ENCODE measurements around the gene GLIS2. TPM values are rescaled to one million over a fixed set of nuclear protein-coding genes. Genes with fewer than 3 reads are reported as not detected.
A peak's percentile ranks its signal among the peaks of the same experiment; 100 is the strongest.

Gene GLIS2
- total RNA-seq, 1 donor from 2014 or later = 8.9 TPM

DNA sequence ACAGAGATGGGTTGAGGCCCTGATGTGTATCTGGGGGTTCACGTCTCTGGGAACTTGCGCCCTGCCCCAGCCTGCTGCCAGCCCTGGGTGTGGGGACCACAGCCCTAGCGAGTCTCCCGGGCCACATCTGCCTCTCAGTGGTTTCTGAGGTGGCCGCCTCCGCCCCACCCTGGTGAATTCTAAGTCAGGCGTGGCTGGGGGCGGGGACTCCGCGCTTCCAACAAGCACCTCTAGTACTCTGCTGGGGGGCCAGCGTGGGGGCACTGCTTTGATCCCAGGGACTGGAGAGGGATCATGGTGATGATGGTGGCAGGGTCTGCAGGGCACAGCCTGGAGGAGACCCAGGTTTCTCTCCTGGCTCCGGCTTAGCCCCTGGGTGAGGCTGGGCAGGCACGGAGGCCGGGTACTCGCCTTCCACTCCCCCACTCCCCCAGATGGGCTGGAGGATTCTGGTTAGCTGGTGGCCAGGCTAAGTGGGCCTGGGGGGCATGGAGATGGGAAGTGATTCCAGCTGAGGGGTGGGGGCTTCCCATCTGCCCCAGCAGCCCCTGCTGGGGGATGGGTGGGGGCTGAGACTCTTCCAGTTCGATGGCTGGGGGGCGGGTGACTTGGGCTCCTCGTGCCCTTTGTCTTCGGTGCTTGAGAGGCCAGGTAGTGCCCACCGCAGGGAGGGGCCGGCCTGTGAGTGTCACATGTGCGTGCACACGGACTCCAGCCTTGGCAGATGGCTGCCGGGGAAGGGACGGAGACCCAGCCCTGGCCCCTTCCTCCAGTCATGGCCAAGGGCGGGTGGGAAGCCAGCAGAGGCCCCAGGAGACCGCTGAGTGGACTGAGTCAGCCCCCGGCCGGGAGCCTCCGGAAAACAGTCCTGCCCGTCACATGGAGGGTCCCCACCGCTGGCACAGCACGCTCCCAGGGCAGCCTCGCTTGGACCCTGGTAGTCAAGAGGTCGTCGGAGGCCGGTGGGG, 3.9 kb downstream of the GLIS2 start:
- no peak for DNase-seq (ENCODE audit: low spot score)

DNA sequence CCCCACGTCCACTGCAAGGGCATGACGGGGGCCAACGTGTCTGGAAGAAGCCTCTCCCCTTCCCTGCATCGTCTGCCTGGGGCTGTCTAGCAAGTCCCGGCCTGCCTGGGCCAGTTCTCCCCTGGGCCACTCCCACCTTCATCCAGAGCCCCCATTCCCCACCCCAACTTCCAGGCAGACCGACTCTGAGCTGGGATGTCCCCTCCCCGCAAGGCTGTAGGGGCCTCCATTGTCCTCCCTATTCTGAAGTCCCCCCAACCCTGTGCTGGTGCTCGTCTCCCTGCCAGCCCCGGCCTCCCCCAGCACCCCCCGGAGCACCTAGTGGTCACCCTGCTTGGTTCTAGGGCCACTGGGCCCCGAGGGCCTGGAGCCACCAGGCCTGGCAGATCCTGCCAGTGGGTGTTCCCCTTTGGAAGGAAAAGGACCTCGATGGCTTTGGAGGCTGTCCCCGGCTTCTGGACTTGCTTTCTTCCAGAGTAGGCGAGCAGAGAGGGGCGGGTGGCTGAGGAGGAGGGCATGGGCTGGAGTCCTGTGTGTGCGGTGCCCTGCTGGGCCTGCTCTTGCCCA, 4.8 kb downstream of the GLIS2 start:
- DNase-seq (ENCODE audit: low spot score) = no peak

DNA sequence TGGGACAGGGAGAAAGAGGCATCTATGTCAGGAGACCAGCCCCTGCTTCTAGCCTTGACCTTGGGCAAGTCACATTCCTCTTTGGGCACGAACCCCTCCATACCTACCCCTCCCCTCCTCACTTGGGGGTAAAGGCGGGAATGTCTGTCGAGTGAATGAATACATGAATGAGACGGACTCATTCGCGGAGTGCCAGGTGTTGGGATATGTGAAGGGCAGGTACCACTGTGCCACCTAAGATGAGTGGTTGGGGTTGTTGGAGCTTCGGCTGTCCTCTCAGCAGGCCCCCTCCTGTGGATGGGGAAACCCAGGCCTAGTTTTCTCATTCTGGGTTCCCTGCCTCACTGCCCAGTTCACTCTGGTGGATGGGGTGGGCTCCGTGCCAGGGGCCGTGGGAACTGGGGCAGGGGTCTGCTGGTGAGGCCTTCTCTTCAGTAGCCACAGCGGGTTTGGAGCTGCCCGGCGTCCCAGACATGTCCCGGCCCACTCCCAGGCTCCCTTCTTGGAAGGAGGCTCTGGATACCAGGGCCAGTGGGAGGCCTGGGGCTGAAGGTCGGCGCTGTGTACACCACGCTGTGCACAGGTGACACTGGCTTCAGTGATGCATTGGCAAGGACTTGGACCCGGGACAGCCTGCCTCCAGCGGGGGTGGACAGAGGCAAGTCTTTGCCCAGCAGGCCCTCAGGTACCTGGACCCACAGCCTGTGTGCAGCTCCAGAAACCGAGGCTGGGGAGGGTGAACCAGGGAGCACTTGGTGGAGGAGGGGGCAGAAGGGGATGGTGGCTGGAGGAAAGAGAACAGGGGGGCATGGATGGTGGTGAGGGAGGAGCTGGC, 5.6 kb downstream of the GLIS2 start:
- no peak for DNase-seq (ENCODE audit: low spot score)

DNA sequence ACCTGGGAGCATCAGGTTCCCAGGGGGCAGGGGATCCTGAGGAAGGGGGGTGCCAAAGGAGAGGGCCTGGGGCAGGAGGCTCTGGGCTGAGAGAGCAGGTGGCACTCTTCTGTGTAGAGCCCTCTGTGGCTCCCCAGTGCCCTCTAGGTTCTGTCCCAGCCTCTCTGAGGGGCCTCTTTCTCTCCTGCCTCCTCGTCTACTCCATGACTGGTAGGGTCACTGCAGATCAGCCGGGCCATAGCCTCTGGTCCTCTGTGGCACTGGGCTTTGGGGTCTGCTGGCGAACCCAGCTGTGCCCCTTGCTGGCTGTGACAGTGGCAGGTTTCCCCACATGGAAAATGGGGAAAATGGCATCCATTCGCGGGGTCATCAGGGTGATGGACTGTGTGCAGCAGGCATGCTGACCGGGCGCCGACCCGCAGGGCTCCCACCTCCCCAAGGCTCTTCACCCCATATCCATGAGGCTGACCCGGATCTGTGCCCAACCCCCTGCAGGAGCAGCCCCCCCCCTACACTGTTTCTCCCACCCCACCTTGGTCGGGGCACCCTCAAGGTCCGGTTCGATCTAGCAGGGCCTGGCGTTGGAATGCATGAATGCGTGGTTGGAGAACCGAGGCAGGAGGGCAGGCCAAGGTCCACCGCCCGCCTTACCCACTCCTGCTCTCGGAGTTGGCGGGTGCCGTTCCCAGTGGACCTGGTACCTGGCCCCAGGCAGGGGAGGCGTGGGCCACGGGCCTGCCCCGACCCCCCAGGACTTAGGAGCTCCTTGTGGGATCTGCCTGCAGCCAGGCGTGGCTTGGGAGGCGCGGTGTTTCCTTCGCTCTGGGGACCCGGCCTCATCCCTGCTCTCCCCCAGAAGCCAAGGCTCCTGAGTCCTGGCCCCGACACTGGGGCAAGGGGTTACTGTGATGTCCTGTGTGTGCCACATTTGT, 6.5 kb downstream of the GLIS2 start:
- no peak for DNase-seq (ENCODE audit: low spot score)

DNA sequence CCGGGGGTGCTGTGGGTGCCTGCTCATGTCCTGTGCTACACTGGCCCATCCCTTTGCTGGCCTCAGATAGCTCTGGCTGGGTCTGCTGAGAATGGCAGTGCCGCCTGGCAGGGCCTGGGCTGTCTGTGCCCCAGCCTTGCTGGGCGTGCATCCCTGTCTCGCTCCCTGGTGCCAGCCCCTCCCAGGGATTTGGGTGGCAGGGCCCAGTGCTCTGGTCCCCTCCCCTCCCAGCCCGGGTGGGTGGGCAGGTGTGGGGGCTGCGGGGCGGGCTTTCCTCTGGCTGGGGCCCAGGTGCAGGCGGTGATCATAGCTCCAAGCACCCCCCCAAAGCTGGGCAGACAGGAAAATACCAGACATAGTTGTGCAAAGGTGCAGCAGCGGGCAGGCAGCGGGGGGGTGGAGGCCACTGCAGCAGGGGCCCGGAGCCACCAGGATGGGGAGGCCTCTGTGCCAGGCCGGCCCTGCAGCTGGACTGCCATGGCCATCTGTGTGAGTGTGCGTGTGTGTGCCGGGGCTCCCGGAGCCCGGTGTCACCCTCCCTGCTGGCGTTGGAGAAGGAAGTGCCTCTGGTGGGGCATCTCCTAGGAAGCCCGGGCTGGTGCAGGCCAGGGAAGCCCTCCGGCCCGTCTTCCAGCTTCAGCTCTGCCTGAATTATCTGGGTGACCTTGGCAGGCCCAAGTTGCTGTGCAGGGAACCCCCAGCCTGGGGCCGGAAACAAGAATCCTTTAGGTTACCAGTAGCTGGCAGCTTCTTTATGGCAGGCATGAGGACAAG, 7.4 kb downstream of the GLIS2 start:
- no peak for DNase-seq (ENCODE audit: low spot score)

DNA sequence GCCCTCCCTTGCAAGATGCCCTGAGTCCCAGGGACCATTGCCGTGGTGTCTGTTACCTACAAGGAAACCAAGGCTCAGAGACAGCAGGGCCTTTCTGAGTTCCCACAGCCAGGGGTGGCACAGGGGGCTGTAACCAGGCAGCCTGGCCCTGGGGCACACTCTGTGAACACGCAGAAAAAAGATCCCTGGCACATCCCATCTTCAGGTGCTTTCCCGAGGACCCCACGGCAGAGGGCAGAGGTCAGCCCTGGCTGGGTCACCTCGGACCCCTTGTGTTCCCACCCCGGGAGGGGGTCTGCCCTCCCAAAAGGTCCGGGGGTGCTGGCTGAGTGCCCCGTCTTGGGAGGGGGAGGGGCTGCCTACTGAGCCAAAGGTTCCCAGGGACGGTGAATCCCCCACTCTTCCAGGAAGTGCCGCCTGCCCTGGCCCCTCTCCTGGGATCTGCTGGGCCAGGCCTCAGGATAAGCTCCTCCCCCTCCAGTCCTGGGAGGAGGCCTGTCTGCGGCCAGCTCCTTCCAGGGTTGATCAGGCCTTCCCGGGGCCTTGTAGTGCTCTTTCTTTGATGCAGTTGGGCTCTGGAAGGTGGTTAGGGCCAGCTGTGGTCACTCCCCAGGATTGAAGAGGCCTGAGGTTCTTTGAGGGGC, 8.1 kb downstream of the GLIS2 start:
- peak; percentile 90 for DNase-seq (ENCODE audit: low spot score)

DNA sequence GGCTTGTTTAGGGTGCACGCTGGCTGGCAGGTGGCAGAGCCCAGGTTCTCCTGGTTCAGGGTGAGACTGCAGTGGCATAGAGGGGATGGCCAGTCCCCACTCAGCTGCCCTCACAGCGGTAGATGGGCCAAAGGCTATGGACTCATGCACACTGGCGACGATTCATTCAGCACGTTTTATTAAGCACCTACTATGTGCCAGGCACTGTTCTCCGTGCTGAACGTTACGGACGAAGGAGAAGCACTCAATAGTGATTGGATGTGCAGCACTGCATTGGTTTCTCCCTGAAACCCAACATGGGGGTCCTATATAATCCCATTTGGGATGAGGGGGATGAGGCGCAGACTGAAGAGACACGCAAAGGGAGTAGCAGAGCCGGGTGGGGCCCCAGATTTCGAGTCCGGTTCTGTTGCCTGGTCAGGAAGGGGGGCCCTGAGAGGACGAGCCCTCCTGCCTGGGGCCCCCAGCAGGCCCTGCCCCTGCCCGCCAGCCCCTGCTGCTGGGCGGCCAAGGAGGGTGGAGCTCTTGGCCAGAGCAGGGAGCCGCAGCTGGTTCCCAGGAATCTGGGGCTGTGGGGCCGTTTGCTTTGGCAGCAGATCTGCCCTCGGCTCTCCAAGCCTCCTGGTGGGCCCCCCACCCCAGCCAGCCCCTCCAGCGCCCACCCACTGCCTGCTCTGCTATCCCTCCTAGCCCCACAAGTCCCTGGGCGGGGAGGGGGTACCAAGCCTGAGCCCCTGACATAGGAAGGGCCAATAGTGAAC, 8.8 kb downstream of the GLIS2 start:
- peak; percentile 81 for DNase-seq (ENCODE audit: low spot score)

DNA sequence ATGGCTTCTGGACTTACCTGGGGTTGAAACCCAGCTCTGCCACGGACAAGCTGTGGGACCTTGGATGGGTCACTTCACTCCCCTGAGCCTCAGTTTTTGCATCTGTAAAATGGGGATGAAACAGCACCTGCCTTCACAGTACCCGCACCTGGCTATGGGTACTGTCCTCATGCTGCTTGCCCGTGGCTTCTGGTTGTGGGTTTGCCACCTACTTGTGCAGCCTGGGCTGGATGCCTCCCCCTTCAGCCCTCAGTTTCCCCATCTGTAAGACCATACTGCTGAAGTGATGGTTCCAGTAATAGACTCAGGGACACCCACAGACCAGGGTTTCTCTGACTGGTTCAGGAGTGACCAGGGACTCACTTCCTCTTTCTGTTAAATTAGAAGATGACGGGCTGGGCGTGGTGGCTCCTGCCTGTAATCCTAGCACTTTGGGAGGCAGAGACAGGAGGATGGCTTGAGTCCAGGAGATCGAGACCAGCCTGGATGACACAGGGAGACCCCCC, 9.4 kb downstream of the GLIS2 start:
- DNase-seq (ENCODE audit: low spot score) = no peak

DNA sequence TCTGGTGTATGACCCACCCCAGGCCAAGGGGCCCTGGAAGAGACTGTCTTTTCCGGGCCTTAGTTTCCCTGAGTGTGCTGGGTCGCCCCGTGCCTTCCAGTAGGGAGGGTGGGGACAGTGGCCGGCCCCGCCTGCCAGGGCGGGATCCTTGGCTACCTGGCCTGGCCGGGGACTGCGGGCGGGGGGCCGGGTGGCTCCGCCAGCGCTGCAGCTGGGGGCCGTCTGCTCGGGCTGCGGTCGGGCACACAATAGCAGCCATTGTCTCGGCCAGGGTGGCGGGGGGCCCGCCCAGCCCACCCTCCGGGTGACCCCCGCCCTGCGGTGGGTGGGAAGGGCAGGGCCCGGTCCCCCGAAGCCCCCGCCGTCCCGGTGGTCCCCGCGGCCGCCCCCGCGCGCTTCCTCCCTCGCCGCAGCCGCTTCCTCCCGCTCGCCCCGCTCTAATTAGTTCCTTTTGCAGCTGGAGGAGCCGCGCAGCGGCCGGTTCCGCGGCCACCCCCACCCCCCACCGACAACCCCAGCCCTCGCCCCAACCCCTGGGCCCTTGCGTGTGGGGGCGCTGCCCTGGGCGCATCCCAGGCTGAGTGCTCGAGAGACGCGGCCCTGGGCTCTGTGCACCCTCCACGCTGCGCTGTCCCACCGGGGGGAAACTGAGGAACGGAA, 11.6 kb downstream of the GLIS2 start:
- no peak for DNase-seq (ENCODE audit: low spot score)

DNA sequence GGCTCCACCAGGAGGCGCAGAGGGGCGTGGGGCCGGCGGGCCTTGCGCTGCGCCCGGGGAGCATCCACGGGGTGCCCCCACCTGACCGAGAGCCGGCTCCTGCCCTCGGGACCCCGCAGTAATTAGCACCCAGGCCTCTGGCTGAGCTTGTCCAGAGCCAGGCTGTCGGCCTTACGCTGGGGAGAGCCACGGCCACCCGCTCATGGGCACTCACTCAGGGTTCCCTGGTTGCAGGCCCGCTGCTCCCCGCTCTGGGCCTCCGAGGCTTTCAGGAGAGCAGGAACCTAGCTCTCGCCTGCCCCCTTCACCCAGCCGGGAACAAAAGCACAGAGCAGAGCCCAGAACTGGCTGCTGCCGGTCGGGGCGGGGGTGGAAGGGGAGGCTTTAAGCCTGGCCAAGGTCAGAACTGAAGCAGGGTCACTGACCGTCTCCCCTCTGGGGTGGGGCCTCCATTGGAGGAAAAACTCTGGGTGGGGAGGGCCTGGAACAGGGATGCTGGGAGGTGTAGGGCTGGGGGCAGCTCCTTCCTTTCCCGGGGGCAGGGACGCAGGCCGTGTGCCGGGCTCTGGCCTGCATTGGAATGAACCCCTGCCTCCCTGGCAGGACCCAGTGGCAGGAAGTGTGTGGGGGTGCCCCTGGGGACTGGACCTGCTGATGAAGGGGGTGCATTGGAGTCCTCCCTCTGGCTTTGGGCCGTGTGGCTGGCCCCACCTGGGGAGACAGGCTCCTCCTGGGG, 12.3 kb downstream of the GLIS2 start:
- peak; percentile 92 for DNase-seq (ENCODE audit: low spot score)

DNA sequence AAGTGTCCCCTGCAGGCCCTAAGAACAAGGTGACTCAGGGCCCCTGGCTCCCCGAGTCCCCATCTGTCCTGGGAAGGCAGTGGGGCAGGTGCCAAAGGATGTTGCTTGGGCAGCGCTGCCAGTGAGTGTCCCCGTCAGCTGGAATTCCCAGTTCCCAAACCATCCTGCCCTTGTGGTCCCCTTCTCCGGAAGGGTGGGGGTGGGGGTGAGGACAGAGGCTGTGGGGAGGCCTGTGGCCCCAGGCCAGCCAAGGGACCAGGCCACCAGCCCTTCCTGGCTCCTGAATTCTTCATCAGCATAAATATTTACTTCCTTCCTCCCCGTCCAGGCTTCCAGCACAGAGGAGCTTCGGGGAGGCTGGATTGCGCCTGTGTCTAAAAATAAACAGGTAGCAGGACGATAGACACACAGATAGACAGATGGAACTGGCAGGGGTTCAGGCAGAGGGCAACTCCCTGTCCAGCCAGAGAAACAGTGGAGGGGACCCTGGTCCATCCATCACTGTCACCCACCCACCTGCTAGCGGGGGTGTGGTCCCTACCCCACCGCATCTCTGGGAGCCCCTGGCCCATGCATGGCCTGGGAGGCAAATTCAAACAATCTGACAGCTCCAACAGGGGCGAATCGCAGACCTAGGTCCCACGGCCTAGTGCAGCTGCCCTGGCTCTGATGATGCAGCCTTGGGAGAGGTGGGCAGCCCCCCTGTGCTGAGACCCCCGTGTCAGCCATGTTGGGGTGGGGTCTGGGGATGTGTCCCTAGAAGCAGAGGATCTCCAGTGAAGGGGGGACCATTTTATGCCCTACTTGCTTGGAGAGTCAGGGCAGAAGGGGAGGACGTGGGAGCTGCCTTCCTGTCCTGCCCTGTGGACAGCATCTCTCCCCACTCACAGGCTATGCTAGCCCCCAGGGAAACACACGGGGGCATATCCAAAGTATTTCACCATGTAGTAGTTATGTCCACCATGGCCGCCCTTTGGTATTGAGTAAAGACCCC, 13.2 kb downstream of the GLIS2 start:
- DNase-seq (ENCODE audit: low spot score) = no peak

DNA sequence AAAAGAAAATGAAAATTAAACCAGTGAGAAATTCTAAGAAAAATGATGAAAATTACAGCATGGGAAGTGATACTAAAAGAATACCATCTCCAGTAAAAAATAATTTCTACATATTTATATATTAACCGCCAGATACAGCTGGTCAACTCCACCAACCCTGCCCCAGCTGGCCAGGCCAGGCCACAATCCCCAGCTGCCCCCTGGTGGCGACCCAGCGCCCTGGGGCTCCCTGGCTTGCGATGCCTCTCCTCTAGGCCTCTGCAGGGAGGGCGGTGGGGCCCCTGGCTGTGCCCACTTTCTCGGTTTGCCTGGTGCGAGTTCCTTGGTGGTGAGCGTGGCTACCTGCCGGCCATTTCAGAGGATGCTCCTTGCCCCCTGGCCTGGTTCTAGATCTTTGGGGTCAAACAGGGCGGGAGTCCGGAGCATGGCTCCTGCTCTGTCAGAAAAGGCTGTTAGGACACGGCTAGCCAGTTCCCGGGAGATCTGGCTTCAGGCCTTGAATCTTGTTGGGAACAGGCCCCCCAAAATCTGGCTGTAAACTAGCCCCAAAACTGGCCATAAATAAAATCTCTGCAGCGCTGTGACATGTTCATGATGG, 14.5 kb downstream of the GLIS2 start:
- DNase-seq (ENCODE audit: low spot score) = peak; percentile 60

DNA sequence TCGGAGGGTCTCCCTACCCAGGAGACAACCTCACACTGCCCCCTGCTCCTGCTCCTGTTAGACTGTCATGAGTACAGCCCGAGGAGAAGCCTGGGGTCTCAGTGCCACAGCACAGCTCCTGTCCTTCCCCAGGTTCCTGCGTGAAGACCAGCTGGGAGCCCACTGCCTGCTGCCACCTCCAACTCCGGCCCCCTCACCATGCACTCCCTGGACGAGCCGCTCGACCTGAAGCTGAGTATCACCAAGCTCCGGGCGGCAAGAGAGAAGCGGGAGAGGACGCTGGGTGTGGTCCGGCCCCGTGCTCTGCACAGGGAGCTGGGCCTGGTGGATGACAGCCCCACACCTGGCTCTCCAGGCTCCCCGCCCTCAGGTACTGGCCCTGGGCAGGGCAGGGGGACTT, 16.2 kb downstream of the GLIS2 start:
- DNase-seq (ENCODE audit: low spot score) = no peak

DNA sequence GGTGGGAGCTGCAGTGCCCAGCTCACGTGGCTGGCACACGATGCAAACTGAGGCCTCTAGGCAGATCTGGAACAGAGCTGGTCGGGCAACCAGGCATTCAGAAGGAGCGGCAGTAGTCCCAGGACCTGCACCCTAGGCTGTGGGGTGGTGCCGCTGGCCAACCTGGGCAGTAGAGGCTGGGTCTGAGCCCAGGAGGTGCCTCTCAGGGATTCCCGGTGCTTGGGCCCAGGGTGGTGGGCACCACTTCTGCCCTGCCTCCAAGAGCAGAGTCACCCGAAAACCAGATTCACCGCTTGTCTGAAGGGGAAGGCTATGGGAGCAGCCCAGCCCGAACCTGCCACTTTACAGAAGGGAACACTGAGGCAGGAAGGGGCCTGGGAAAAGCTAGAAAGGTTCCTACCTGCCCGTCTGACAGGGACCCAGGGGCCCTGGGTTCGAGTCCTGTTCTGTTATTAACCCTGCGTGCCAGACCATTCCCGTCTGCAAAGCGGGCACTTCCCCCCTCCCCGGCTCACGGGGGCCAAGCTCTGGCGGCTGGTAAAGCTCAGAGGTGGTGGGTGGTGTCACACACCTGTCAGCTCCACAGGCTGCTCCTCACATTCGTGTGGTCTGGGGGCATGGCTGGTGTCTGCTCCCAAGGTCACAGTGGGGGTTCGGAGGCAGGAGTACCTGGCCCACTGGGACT, 16.9 kb downstream of the GLIS2 start:
- DNase-seq (ENCODE audit: low spot score) = no peak

DNA sequence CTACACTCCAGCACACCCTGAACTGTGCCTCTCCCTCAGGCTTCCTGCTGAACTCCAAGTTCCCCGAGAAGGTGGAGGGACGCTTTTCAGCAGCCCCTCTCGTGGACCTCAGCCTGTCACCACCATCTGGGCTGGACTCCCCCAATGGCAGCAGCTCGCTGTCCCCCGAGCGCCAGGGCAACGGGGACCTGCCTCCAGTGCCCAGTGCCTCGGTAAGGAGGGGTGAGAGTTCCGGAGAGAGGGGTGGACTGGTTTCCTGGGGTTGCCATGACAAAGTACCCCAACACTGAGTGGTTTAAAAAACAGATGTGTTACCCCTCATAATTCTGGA, 17.4 kb downstream of the GLIS2 start:
- no peak for DNase-seq (ENCODE audit: low spot score)

Measured in umbilical cord (tissue), 2 donors.